ENCODE measurements around the gene NOTCH2.

DNA sequence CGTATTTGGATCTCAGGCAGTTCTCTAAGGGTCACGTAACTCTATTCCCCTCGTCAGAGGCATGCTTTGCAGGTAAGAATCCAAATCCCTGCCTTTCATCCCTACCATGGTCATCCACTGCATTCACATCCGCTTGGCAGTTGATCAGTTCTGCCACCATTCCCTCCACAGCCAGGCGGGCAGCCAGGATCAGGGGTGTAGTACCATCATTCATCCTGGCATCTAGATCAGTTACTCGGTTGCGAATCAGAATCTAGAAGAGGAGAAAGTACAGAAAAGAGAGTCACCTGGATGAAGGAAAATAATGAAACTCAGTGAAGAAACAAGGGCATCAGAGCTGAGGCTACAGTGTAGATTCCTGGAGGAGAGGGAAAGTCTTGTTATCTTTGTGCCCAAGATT lies 151.2 kb downstream of the NOTCH2 start:
- TF ChIP-seq, protein P1, sequence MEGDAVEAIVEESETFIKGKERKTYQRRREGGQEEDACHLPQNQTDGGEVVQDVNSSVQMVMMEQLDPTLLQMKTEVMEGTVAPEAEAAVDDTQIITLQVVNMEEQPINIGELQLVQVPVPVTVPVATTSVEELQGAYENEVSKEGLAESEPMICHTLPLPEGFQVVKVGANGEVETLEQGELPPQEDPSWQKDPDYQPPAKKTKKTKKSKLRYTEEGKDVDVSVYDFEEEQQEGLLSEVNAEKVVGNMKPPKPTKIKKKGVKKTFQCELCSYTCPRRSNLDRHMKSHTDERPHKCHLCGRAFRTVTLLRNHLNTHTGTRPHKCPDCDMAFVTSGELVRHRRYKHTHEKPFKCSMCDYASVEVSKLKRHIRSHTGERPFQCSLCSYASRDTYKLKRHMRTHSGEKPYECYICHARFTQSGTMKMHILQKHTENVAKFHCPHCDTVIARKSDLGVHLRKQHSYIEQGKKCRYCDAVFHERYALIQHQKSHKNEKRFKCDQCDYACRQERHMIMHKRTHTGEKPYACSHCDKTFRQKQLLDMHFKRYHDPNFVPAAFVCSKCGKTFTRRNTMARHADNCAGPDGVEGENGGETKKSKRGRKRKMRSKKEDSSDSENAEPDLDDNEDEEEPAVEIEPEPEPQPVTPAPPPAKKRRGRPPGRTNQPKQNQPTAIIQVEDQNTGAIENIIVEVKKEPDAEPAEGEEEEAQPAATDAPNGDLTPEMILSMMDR (IDR thresholded peaks at IDR 0.05), result no peak
- TF ChIP-seq EZH2 (IDR thresholded peaks at IDR 0.05) (no peak), EZH2phosphoT487 (IDR thresholded peaks at IDR 0.05) (no peak)
